CD4-positive, CD25-positive, alpha-beta regulatory T cell (primary cell): ENCODE measurements around the gene SRL. TPM values are rescaled to one million over a fixed set of nuclear protein-coding genes. Genes with fewer than 3 reads are reported as not detected.
A peak's percentile ranks its signal among the peaks of the same experiment; 100 is the strongest.

ENCODE experiments used
- ATAC-seq, 2 donors: fragments of 150-1000 bp; cut with Tn5 transposase; one replicate each; pipeline ENCODE4 v1.10.0; 2021; ENCODE audit warnings: low read depth in 2 of 2, moderate number of reproducible peaks in 2 of 2, moderate library complexity in 1 of 2
- DNase-seq, 3 donors: peaks; one replicate each; pipeline versions ENCODE4 v3.0.0 to v3.0.0-alpha.2; 2012 to 2022; ENCODE audit warnings: mixed read lengths in 1 of 3
- H3K27ac ChIP-seq: one replicate; pipeline ENCODE4 v1.7.0; 2013; ENCODE audit warnings: mild to moderate bottlenecking, low read length; ENCODE audit not compliant: insufficient read depth, poor library complexity, severe bottlenecking
- H3K27me3 ChIP-seq: one replicate; pipeline ENCODE4 v1.7.0; 2013; ENCODE audit warnings: low read length; ENCODE audit not compliant: control insufficient read depth, insufficient read depth
- H3K36me3 ChIP-seq: one replicate; pipeline ENCODE4 v1.7.0; 2013; ENCODE audit warnings: mild to moderate bottlenecking, low read length, moderate library complexity; ENCODE audit not compliant: control insufficient read depth, insufficient read depth
- H3K4me1 ChIP-seq: 2 replicates; pipeline ENCODE4 v1.7.0; 2013; ENCODE audit warnings: mild to moderate bottlenecking, low read length; ENCODE audit not compliant: insufficient read depth, control insufficient read depth, poor library complexity, severe bottlenecking
- H3K4me3 ChIP-seq: one replicate; pipeline ENCODE4 v1.7.0; 2013; ENCODE audit warnings: low read depth, mild to moderate bottlenecking, low read length, moderate library complexity
- H3K9me3 ChIP-seq, 2 experiments: 1 replicate in 1 of 2; 2 replicates in 1 of 2; pipeline ENCODE4 v1.7.0; 2013; ENCODE audit warnings: low read length in 2 of 2, mild to moderate bottlenecking in 1 of 2, moderate library complexity in 1 of 2; ENCODE audit not compliant: control insufficient read depth in 2 of 2
- H3K27ac Mint-ChIP-seq, 3 donors: one replicate each; pipeline ENCODE4 v1.8.0; 2020 to 2022; ENCODE audit warnings: mild to moderate bottlenecking in 3 of 3, mixed read lengths in 3 of 3, moderate library complexity in 2 of 3
- H3K27me3 Mint-ChIP-seq: one replicate; pipeline ENCODE4 v1.8.0; 2022; ENCODE audit warnings: mild to moderate bottlenecking, mixed read lengths
- H3K36me3 Mint-ChIP-seq: one replicate; pipeline ENCODE4 v1.8.0; 2020; ENCODE audit warnings: mixed read lengths
- H3K4me1 Mint-ChIP-seq, 4 donors: one replicate each; pipeline ENCODE4 v1.8.0; 2020 to 2022; ENCODE audit warnings: mixed read lengths in 4 of 4, mild to moderate bottlenecking in 1 of 4
- H3K4me3 Mint-ChIP-seq, 4 donors: one replicate each; pipeline ENCODE4 v1.8.0; 2020 to 2022; ENCODE audit warnings: mild to moderate bottlenecking in 4 of 4, mixed read lengths in 4 of 4, moderate library complexity in 3 of 4
- H3K9me3 Mint-ChIP-seq, 7 donors: one replicate each; pipeline ENCODE4 v1.8.0; 2020 to 2022; ENCODE audit warnings: mixed read lengths in 7 of 7, mild to moderate bottlenecking in 3 of 7, moderate library complexity in 2 of 7
- polyA plus RNA-seq, 4 donors: library from polyadenylated mRNA; unstranded; fragments of 300-500 nt; fragmentation: Illumina TruSeq; gene quantifications; one replicate each; pipeline ENCODE4 v1.2.3, GENCODE V29; 2021
- total RNA-seq: library from RNA; stranded (reverse); gene quantifications from one replicate; pipeline ENCODE4 v1.2.3, GENCODE V29; 2022

SRL gene
- total and polyA plus RNA-seq, 5 donors from 2014 or later, result not detected

DNA sequence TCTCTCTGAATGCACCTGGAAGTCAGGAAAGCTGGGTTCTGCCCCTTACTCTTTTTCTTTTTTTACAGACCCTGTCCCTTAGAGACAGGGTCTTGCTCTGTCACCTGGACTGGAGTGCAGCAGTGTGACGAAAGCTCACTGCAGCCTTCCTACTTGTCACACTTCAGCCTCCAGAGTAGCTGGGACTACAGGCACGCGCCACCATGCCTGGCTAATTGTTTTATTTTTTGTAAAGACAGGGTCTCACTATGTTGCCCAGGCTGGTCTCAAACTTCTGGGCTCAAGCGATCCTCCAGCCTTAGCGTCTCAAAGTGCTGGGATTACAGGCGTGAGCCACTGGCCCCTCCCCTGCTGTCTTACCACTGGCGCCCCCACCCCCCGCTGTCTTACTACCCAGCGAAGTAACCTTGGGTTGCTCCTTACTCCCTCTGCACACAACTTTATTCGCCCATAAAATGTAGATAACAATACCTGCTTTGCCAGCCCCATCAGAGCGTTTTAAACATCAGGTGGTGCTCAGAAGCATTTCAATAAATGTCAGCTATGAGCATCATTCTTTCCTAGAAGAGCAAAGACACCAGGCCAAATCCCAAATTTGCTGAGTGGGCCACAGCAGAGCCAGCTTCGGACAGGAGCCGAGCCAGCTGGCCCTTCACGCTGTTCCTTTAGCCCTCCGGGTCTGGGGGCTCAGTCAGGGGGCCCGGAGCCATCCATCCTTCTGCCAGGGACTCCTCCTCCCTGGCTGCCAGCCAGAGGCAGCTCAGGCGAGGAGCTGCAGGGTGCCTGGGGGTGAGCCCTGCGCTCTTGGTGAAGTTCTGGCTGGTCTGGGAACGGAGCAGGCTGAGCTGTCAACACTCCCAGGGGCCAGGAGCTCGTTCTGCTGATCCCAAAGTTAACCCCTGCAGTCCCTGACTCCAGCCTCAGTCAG, 24.4 kb downstream of the SRL start:
- no peak overlapping the region for H3K4me3 ChIP-seq
- H3K4me1 ChIP-seq, result no peaks in the 10 kb centered on the region
- no peaks in the 10 kb centered on the region for H3K9me3 ChIP-seq
- peak overlapping the region in 1 of 3 donors; percentile 52 for H3K27ac Mint-ChIP-seq
- DNase-seq (no peak), ATAC-seq (no peak)
- H3K4me1 Mint-ChIP-seq, result no peaks in the 10 kb centered on the region
- H3K27ac ChIP-seq, result no peak overlapping the region
- no peaks in the 10 kb centered on the region for H3K36me3 ChIP-seq
- peaks cover 15% of the 10 kb centered on the region for H3K27me3 Mint-ChIP-seq
- peaks cover 4% of the 10 kb centered on the region for H3K27me3 ChIP-seq
- no peaks in the 10 kb centered on the region for H3K9me3 Mint-ChIP-seq
- H3K36me3 Mint-ChIP-seq, result no peaks in the 10 kb centered on the region
- H3K4me3 Mint-ChIP-seq, result no peak overlapping the region

DNA sequence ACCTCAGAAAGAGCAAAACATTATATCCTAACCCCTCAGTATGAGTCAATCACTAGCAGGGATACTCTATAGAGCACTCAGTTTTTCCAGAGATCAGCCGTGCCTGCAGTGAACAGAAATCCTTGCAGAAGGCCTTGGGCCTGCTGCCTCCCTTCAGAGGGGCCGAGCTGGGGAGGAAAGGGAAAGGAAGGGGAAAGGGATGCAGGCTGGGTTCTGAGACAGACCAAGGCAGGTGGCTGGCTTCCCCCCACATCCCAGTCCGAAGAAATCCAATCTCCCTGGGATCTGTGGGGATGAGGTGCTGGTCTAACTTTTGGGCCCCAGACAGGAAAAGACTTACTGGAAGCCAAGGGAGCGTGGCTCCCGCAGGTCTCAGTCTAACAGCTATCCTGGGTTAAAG, 25.3 kb downstream of the SRL start:
- no peaks in the 10 kb centered on the region for H3K9me3 Mint-ChIP-seq
- H3K36me3 Mint-ChIP-seq, result no peaks in the 10 kb centered on the region
- no peak for ATAC-seq
- H3K4me3 Mint-ChIP-seq, result no peak overlapping the region
- H3K27ac ChIP-seq, result no peak overlapping the region
- H3K27me3 Mint-ChIP-seq, result peaks cover 15% of the 10 kb centered on the region
- peaks cover 4% of the 10 kb centered on the region for H3K27me3 ChIP-seq
- no peaks in the 10 kb centered on the region for H3K4me1 Mint-ChIP-seq
- no peaks in the 10 kb centered on the region for H3K4me1 ChIP-seq
- no peaks in the 10 kb centered on the region for H3K9me3 ChIP-seq
- no peaks in the 10 kb centered on the region for H3K36me3 ChIP-seq
- H3K4me3 ChIP-seq, result no peak overlapping the region
- H3K27ac Mint-ChIP-seq, result no peak overlapping the region
- DNase-seq, result no peak

DNA sequence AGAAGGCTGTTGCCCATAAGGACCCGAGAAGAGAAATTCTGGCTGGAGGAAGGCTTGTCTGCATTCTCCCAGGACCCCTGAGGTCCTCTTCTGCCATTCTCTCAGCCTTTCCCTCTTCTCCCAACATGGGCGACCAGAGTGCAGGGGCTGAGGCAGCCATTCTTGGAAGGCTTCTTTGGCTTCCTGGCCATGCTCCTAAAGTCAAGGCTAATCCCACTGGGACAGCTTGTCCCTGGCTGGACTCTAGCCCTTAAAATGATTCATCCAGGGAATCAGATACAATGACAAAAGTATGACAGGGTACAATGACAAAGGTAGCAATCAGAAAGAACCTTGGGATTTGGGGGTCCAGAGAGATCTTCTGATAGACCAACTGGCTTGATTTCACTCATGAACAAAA, 26.8 kb downstream of the SRL start:
- H3K27ac Mint-ChIP-seq, result no peak overlapping the region
- Histone ChIP-seq H3K9me3 (no peaks in the 10 kb centered on the region), H3K4me1 (no peaks in the 10 kb centered on the region), H3K27ac (no peak overlapping the region), H3K4me3 (no peak overlapping the region), H3K36me3 (no peaks in the 10 kb centered on the region), H3K27me3 (peaks cover 4% of the 10 kb centered on the region)
- DNase-seq (no peak), ATAC-seq (no peak)
- no peak overlapping the region for H3K4me3 Mint-ChIP-seq
- no peaks in the 10 kb centered on the region for H3K9me3 Mint-ChIP-seq
- H3K4me1 Mint-ChIP-seq, result no peaks in the 10 kb centered on the region
- peaks cover 10% of the 10 kb centered on the region for H3K27me3 Mint-ChIP-seq
- no peaks in the 10 kb centered on the region for H3K36me3 Mint-ChIP-seq

DNA sequence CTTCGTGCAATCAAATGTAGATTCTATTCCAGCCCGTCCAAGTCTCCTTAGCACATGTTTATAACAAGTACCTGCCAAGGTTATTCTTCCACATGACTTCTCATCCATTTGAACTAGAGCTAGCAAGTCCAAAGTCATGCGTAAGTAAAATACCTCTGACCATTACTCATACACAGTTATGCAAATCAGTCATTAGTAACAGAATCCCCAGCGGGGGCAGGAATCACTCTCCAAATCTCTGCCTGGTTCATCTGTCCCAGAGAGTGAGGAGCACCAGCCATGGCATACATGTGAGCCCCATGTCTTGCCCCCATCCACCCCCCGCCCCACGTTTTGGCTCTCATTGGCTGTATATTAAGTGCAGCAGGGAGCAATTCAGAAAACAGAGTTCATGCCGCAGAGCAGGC, 27.7 kb downstream of the SRL start:
- Histone ChIP-seq H3K4me1 (no peaks in the 10 kb centered on the region), H3K27ac (no peak overlapping the region), H3K36me3 (no peaks in the 10 kb centered on the region), H3K27me3 (peaks cover 4% of the 10 kb centered on the region), H3K4me3 (no peak overlapping the region), H3K9me3 (no peaks in the 10 kb centered on the region)
- DNase-seq (no peak), ATAC-seq (no peak)
- Mint-ChIP-seq H3K4me3 (no peak overlapping the region), H3K36me3 (no peaks in the 10 kb centered on the region), H3K4me1 (no peaks in the 10 kb centered on the region), H3K27me3 (peaks cover 10% of the 10 kb centered on the region), H3K9me3 (no peaks in the 10 kb centered on the region), H3K27ac (no peak overlapping the region)

DNA sequence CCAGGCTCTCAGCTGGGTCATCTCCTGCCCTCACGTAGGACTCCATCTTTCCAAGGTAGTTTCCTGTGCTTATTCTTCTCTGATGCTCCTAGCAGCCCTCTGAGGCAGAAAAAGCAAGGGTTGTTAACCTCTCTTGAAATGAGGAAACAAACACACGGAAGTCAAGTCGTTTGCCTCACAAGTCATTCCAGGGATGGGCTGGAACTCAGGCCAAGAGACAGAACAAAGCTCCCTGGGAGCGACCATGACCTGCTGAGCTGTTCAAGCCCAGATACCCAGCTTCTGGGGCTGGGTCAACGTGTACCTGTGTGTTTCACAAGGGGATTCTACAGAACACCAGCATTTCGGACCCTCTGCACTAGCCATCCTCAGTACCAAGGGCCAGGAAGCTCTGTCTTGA, 28.1 kb downstream of the SRL start:
- Histone ChIP-seq H3K27ac (no peak overlapping the region), H3K9me3 (no peaks in the 10 kb centered on the region), H3K4me1 (no peaks in the 10 kb centered on the region), H3K4me3 (no peak overlapping the region), H3K36me3 (no peaks in the 10 kb centered on the region), H3K27me3 (peaks cover 4% of the 10 kb centered on the region)
- DNase-seq (no peak), ATAC-seq (no peak)
- Mint-ChIP-seq H3K4me1 (no peaks in the 10 kb centered on the region), H3K27me3 (peaks cover 13% of the 10 kb centered on the region), H3K27ac (no peak overlapping the region), H3K9me3 (no peaks in the 10 kb centered on the region), H3K36me3 (no peaks in the 10 kb centered on the region), H3K4me3 (no peak overlapping the region)

DNA sequence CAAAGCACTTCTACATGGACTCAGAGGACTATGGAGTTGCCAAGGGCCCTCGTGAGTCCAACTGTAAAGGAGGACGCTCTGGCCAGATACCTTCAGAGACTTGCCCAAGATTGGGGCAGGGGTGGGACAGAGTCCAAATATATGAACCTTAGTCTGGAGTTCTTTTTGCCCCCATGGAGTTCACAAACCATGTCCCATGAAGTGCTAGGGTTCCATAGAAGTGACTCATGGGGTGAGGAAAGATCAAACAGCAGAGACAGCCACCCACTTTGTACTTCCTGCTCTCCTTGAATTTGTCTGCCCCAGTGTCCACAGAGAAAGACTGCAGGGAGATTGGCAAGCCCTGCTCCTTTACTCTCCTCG, 29.0 kb downstream of the SRL start:
- Mint-ChIP-seq H3K27me3 (peaks cover 17% of the 10 kb centered on the region), H3K9me3 (no peaks in the 10 kb centered on the region), H3K4me1 (peaks cover 0 to 3% (median 0%) of the 10 kb centered on the region in 4 donors), H3K4me3 (no peak overlapping the region), H3K27ac (peak overlapping the region in 1 of 3 donors; percentile 43), H3K36me3 (no peaks in the 10 kb centered on the region)
- Histone ChIP-seq H3K4me3 (no peak overlapping the region), H3K4me1 (no peaks in the 10 kb centered on the region), H3K27me3 (peaks cover 4% of the 10 kb centered on the region), H3K27ac (no peak overlapping the region), H3K9me3 (no peaks in the 10 kb centered on the region), H3K36me3 (no peaks in the 10 kb centered on the region)
- ATAC-seq (no peak), DNase-seq (no peak)

DNA sequence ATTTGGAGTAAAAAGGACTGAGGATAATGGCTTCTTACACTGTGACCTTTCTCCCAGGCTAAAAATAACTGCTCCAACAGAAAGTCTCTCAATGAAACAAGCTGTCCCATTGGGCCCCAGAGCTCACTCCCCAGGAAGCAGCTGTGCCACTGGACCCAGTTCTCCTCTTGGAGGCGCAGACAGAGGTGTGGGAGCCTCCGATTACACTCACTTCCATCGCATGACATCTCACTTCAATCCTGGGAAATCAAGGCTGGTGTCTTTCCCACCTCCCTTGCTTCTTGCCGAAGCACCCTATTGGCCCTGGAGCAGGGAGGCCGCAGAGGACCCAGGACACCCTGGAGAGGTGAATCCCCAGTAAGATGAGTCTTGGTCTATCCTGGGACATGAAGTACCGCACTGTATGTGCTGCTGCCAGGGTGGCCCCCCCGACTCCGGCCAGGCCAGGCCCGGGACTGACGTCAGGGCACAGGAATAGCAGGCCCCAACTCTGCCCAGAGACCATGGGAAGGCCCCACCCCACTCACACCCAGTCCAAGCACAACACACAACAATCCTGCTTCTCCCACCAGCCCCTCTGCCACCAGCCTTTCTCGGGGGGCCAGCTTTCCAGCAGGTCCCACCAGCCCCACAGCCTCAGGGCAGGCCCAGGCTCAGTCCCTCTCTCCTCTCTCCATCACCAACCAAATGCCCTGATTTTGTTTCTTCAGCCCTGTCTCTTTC, 29.5 kb downstream of the SRL start:
- H3K9me3 Mint-ChIP-seq, result no peaks in the 10 kb centered on the region
- H3K27me3 Mint-ChIP-seq, result peaks cover 17% of the 10 kb centered on the region
- ATAC-seq, result no peak

More for the DNA sequence above, 29.5 kb downstream of the SRL start:
- Mint-ChIP-seq H3K27ac (peak overlapping the region in 1 of 3 donors; percentile 43), H3K4me3 (no peak overlapping the region), H3K36me3 (no peaks in the 10 kb centered on the region), H3K4me1 (peaks cover 0 to 7% (median 0%) of the 10 kb centered on the region in 4 donors)
- no peaks in the 10 kb centered on the region for H3K9me3 ChIP-seq
- H3K4me1 ChIP-seq, result no peaks in the 10 kb centered on the region
- no peaks in the 10 kb centered on the region for H3K36me3 ChIP-seq
- H3K27ac ChIP-seq, result no peak overlapping the region
- no peak for DNase-seq
- peaks cover 4% of the 10 kb centered on the region for H3K27me3 ChIP-seq
- H3K4me3 ChIP-seq, result no peak overlapping the region
